NT2/D1 (cell line): Measurements from ENCODE around the gene FERMT2.

ENCODE experiments used
- DNase-seq: peaks from one replicate; pipeline ENCODE4 v3.0.0-alpha.2; 2011; ENCODE audit warnings: low read depth, low spot score
- H3K27me3 ChIP-seq: 2 replicates; pipeline ENCODE4 v1.6.0; 2011; ENCODE audit warnings: mild to moderate bottlenecking; ENCODE audit not compliant: insufficient read length, insufficient read depth
- H3K36me3 ChIP-seq: 2 replicates; pipeline ENCODE4 v1.6.1; 2011; ENCODE audit warnings: mild to moderate bottlenecking, low read length, mixed read lengths; ENCODE audit not compliant: insufficient read depth, insufficient read length
- H3K4me1 ChIP-seq: 2 replicates; pipeline ENCODE4 v1.5.1; 2011; ENCODE audit not compliant: insufficient read depth, insufficient read length
- H3K4me3 ChIP-seq: 2 replicates; pipeline ENCODE4 v1.5.1; 2011; ENCODE audit warnings: low read depth; ENCODE audit not compliant: insufficient read length
- H3K9ac ChIP-seq: 2 replicates; pipeline ENCODE4 v1.6.0; 2011; ENCODE audit warnings: low read depth; ENCODE audit not compliant: insufficient read length
- H3K9me3 ChIP-seq: 2 replicates; pipeline ENCODE4 v1.5.1; 2011; ENCODE audit warnings: mild to moderate bottlenecking, low read length; ENCODE audit not compliant: insufficient read depth
- SUZ12 ChIP-seq: IDR thresholded peaks from 2 replicates; pipeline ENCODE4 v1.6.1; 2011; ENCODE audit not compliant: insufficient read length, insufficient read depth; ENCODE audit errors: extremely low read depth
- YY1 ChIP-seq: IDR thresholded peaks from 2 replicates; pipeline ENCODE4 v1.6.1; 2011; ENCODE audit not compliant: insufficient read length, insufficient read depth
- ZNF274 ChIP-seq: IDR thresholded peaks from 2 replicates; pipeline ENCODE4 v1.6.1; 2011; ENCODE audit warnings: mild to moderate bottlenecking, low read depth, low read length

Gene FERMT2

GRCh38 chr14:52937306-52937705 is 13.5 kb downstream of the FERMT2 start:
- no peaks in the 10 kb centered on the region for H3K36me3 ChIP-seq
- H3K9me3 ChIP-seq: no peaks in the 10 kb centered on the region
- TF ChIP-seq ZNF274: no peak
- TF ChIP-seq YY1: no peak
- no peak for TF ChIP-seq SUZ12
- no peak overlapping the region for H3K9ac ChIP-seq
- no peaks in the 10 kb centered on the region for H3K4me1 ChIP-seq
- H3K4me3 ChIP-seq: no peak overlapping the region
- H3K27me3 ChIP-seq: no peaks in the 10 kb centered on the region
- no peak for DNase-seq

GRCh38 chr14:52936437-52936836 is 14.4 kb downstream of the FERMT2 start:
- H3K9me3 ChIP-seq: no peaks in the 10 kb centered on the region
- H3K36me3 ChIP-seq: no peaks in the 10 kb centered on the region
- no peak overlapping the region for H3K4me3 ChIP-seq
- no peaks in the 10 kb centered on the region for H3K4me1 ChIP-seq
- H3K9ac ChIP-seq: no peak overlapping the region
- DNase-seq: no peak
- TF ChIP-seq SUZ12 (no peak), ZNF274 (no peak), YY1 (no peak)
- H3K27me3 ChIP-seq: no peaks in the 10 kb centered on the region

GRCh38 chr14:52935833-52936232 is 15.0 kb downstream of the FERMT2 start:
- no peak overlapping the region for H3K9ac ChIP-seq
- no peak for DNase-seq

GRCh38 chr14:52934762-52935161 is 16.1 kb downstream of the FERMT2 start:
- DNase-seq: no peak
- no peak for TF ChIP-seq YY1
- no peak for TF ChIP-seq SUZ12
- no peak for TF ChIP-seq ZNF274
- Histone ChIP-seq H3K36me3 (no peaks in the 10 kb centered on the region), H3K9me3 (no peaks in the 10 kb centered on the region), H3K9ac (no peak overlapping the region), H3K27me3 (no peaks in the 10 kb centered on the region), H3K4me3 (no peak overlapping the region), H3K4me1 (no peaks in the 10 kb centered on the region)

More at GRCh38 chr14:52935833-52936232, 15.0 kb downstream of the FERMT2 start:
- no peak overlapping the region for H3K4me3 ChIP-seq
- no peaks in the 10 kb centered on the region for H3K27me3 ChIP-seq
- H3K4me1 ChIP-seq: no peaks in the 10 kb centered on the region
- TF ChIP-seq ZNF274 (no peak), YY1 (no peak), SUZ12 (no peak)
- no peaks in the 10 kb centered on the region for H3K36me3 ChIP-seq
- H3K9me3 ChIP-seq: no peaks in the 10 kb centered on the region

- H3K36me3 ChIP-seq: no peaks in the 10 kb centered on the region
- H3K4me1 ChIP-seq: no peaks in the 10 kb centered on the region
- H3K4me3 ChIP-seq: no peak overlapping the region
- DNase-seq: no peak
- no peak overlapping the region for H3K9ac ChIP-seq
- H3K9me3 ChIP-seq: no peaks in the 10 kb centered on the region
- TF ChIP-seq YY1: no peak
- no peak for TF ChIP-seq ZNF274
- no peak for TF ChIP-seq SUZ12
- no peaks in the 10 kb centered on the region for H3K27me3 ChIP-seq
Observed at GRCh38 chr14:52929192-52929807, 21.6 kb downstream of the FERMT2 start.

- no peak for DNase-seq
- TF ChIP-seq YY1 (no peak), ZNF274 (no peak), SUZ12 (no peak)
- Histone ChIP-seq H3K9me3 (no peaks in the 10 kb centered on the region), H3K4me3 (no peak overlapping the region), H3K4me1 (no peaks in the 10 kb centered on the region), H3K36me3 (peaks cover 1% of the 10 kb centered on the region), H3K27me3 (no peaks in the 10 kb centered on the region), H3K9ac (no peak overlapping the region)
Observed at GRCh38 chr14:52926953-52927352, 23.9 kb downstream of the FERMT2 start.

GRCh38 chr14:52923902-52924575 is 26.8 kb downstream of the FERMT2 start:
- H3K9me3 ChIP-seq: no peaks in the 10 kb centered on the region
- no peak overlapping the region for H3K9ac ChIP-seq
- H3K36me3 ChIP-seq: peaks cover 9% of the 10 kb centered on the region
- peak; percentile 9 for DNase-seq
- H3K4me3 ChIP-seq: no peak overlapping the region
- H3K27me3 ChIP-seq: no peaks in the 10 kb centered on the region
- no peaks in the 10 kb centered on the region for H3K4me1 ChIP-seq
- TF ChIP-seq SUZ12 (no peak), ZNF274 (no peak), YY1 (no peak)
